Stimulated activated naive CD8-positive, alpha-beta T cell treated with anti-CD3 and anti-CD28 coated beads, Interleukin-15, Interleukin-2, amounts not matched to agents 100 ng/mL and 50 ng/mL, for 24 hours (primary cell): ENCODE results near the gene AMZ1.

Experiments
- H3K27ac Mint-ChIP-seq: one replicate; pipeline ENCODE4 v1.8.0; 2021; ENCODE audit warnings: mild to moderate bottlenecking, mixed read lengths
- H3K27me3 Mint-ChIP-seq: one replicate; pipeline ENCODE4 v1.8.0; 2021; ENCODE audit warnings: mixed read lengths
- H3K36me3 Mint-ChIP-seq: one replicate; pipeline ENCODE4 v1.8.0; 2021; ENCODE audit warnings: low read depth, mixed read lengths
- H3K4me1 Mint-ChIP-seq: one replicate; pipeline ENCODE4 v1.8.0; 2021; ENCODE audit warnings: low read depth, mixed read lengths
- H3K4me3 Mint-ChIP-seq: one replicate; pipeline ENCODE4 v1.8.0; 2021; ENCODE audit warnings: mild to moderate bottlenecking, mixed read lengths
- H3K9me3 Mint-ChIP-seq: one replicate; pipeline ENCODE4 v1.8.0; 2021; ENCODE audit warnings: mixed read lengths

The AMZ1 gene

DNA sequence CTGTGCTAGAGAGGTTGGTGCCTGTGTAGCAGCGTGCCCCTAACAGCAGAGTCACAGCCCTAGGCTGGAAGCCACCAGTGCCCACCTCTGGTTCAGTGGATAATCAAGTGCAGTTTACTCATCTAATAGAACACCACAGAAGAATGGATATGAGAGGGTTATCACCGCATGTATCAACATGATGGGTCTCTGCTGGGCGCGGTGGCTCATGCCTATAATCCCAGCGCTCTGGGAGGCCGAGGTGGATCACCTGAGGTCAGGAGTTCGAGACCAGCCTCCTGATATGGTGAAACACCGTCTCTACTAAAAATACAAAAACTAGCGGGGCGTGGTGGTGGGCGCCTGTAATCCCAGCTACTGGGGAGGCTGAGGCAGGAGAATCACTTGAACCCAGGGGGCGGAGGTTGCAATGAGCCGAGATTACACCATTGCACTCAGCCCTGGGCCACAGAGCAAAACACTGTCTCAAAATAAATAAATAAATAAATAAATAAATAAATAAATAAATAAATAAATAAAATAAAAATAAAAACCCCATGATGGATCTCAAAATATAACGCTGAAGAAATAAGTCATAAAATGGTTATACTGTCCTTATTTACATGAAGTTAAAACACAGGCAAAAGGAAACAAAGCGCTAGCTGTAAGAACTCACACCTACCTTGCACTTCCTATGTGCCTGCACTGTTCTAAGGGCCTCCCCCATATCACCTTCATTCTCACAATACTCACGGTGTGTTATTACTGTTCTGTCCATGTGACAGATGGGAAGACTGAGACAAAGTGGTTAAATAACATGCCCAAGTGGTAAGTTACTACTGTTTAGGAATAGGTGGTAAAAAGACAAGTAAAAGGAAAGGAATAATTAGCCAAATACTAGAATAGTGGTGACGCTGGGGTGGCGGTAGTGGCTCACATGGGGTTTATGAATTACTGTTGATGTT lies 70.9 kb downstream of the AMZ1 start:
- no peaks in the 10 kb centered on the region for H3K27me3 Mint-ChIP-seq
- H3K36me3 Mint-ChIP-seq, result peaks cover 36% of the 10 kb centered on the region
- peak overlapping the region; percentile 56 for H3K4me3 Mint-ChIP-seq
- peak overlapping the region; percentile 95 for H3K27ac Mint-ChIP-seq
- H3K9me3 Mint-ChIP-seq, result peaks cover 5% of the 10 kb centered on the region
- peaks cover 53% of the 10 kb centered on the region for H3K4me1 Mint-ChIP-seq

DNA sequence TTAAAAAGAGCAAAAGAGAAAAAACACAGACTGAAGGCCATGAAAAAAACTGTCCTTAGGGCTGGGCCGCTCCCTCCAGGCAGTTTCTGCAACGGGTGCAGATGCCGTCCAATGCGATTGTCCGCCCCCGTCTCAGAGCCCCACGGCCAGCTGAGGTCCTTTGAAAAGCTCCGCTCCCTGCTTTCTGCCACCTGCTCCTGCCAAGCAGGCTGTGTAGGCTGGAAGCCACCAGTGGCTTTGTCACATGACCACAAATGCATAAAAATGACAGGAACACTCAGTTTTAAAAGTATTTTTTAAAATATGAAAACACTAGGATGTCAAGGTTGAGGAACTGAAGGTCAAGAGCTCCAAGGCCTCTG lies 71.7 kb downstream of the AMZ1 start:
- H3K36me3 Mint-ChIP-seq, result peaks cover 36% of the 10 kb centered on the region
- H3K27ac Mint-ChIP-seq, result no peak overlapping the region
- H3K9me3 Mint-ChIP-seq, result peaks cover 5% of the 10 kb centered on the region
- no peak overlapping the region for H3K4me3 Mint-ChIP-seq
- peaks cover 53% of the 10 kb centered on the region for H3K4me1 Mint-ChIP-seq
- no peaks in the 10 kb centered on the region for H3K27me3 Mint-ChIP-seq

DNA sequence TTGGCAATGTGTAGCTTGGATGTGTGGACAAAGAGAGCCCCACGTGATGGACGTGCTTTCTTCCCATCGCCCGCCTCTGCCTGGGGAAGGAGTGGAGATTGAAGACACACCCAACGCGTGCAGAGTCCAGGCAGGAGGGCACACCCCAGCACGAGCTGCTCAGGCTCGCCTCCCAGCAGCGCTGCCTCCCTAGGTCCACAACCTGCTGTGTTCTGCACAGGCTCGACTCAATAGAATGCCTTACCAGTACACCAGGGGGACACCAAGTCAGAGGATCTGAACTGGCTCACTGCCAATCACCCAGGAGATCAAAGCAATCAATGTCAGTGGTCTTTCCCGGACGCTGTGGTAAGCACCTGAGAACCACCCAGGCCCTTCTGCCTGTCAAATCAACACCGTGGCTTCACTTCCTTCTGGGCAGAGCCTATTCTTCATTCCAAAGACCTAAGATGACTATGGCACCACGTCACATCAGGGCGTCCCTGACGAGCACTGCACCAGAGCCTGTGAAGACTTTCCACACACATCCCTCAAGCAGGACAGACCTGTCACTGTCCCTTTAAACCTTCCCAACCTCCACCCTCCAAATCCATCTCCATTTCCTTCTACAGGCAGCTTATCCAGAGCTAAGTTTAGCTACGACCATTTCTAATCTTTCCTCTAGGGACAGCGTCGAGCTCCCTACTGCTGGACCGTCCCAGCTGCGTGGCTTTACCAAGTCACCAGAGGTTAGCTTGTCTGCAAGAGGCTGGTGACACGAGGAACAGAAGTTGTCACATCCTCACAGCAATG lies 72.3 kb downstream of the AMZ1 start:
- no peak overlapping the region for H3K4me3 Mint-ChIP-seq
- H3K27ac Mint-ChIP-seq, result peak overlapping the region; percentile 59
- H3K36me3 Mint-ChIP-seq, result peaks cover 31% of the 10 kb centered on the region
- peaks cover under 1% of the 10 kb centered on the region for H3K9me3 Mint-ChIP-seq
- no peaks in the 10 kb centered on the region for H3K27me3 Mint-ChIP-seq
- peaks cover 53% of the 10 kb centered on the region for H3K4me1 Mint-ChIP-seq

DNA sequence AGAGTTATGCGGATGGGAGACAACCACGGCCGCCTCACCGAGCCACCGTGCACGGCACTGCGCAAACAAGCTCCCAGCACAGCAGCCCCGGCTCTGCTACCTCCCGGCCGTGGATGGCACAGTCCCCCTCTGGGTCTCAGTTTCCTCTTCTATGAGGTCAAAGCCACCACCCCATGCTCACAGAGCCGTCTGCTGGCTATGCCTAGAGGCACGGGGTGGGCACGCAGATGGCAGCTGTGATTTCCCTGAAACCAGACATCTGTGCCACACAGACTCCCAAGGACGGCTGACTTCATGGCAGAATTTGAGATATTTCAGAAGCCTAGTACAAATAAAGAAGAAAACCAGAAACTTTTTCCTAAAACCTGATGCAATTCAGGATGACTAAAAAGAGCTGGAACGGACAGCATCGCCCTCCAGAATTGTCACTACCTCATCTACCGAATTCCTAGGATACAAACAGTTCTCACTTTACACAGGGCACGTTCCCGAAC lies 73.2 kb downstream of the AMZ1 start:
- Mint-ChIP-seq H3K36me3 (peaks cover 23% of the 10 kb centered on the region), H3K27ac (no peak overlapping the region), H3K9me3 (no peaks in the 10 kb centered on the region), H3K27me3 (no peaks in the 10 kb centered on the region), H3K4me3 (no peak overlapping the region), H3K4me1 (peaks cover 53% of the 10 kb centered on the region)

DNA sequence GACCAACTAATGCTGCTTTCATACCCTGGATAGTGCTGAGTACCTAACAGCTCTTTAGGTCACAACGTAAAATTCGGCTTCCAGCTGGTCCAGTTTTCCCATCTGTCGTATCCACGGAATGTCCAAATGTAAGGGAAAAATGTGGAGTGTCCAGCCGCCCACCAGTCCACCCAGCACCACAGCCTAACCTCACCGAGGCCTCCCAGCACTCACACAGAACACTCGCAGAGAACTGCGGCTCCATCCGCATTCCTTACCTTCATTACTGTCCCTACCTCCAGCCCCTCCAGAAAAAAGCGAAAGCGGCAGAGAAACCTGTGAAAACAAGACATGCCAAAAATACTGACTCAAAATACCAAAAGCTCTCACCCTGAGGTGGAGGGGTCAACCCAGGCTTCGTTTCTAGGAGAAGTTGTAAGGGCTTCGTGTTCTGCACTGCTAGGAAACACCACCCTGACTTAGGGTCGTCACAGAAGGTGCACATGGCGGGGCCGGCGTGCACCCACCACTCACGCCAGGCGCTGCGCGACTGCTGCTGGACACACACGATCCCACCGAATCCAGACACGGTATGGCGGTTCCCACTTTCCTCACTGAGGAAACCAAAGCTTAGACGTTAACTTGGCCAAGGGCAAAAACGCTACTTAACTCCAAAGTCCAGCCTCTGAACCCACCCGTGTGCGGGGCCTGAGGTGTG lies 73.9 kb downstream of the AMZ1 start:
- Mint-ChIP-seq H3K4me1 (peaks cover 45% of the 10 kb centered on the region), H3K36me3 (peaks cover 15% of the 10 kb centered on the region), H3K27me3 (no peaks in the 10 kb centered on the region), H3K4me3 (no peak overlapping the region), H3K27ac (peak overlapping the region; percentile 5), H3K9me3 (no peaks in the 10 kb centered on the region)

DNA sequence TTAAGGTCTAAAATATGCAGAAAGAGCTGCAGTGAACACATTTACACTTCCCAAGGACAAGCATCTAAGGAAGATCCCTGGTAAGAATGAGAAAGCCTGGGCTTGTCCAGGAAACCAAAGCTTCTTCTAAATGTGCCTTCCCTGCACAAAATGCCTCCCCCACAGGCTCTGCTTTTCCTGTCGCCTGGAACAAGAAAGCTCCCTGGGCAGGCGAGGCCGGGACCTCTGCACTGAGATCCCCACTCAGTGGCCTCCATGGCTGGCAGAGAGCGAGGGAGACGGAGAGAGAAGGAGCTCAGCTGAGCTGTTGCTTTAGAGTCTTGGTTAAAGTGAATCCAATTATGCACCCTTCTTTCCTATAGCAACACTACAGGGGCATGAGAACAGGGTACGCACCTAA lies 75.6 kb downstream of the AMZ1 start:
- no peak overlapping the region for H3K4me3 Mint-ChIP-seq
- H3K4me1 Mint-ChIP-seq, result peaks cover 28% of the 10 kb centered on the region
- no peaks in the 10 kb centered on the region for H3K9me3 Mint-ChIP-seq
- H3K27ac Mint-ChIP-seq, result no peak overlapping the region
- H3K27me3 Mint-ChIP-seq, result no peaks in the 10 kb centered on the region
- peaks cover 15% of the 10 kb centered on the region for H3K36me3 Mint-ChIP-seq

DNA sequence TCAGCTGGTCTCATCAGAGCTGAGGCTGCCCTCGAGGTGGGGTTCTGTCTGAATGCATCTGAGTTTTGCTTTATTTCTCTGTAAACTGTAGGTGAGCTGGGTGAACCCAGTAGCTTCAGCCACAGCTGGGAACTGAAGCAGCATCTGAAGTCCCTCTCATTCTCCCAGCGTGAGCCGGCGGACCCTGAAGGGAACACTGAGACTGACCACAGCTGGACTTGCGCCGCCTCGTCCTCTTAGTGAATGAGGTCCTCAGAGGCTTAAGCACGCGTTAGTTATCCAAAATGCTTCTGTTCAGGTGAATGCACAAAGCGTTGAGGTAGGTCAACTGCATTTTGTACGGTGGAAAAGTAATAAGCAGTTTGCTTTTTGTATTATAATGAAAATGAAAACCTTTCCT lies 76.6 kb downstream of the AMZ1 start:
- Mint-ChIP-seq H3K4me1 (peaks cover 18% of the 10 kb centered on the region), H3K36me3 (peaks cover 15% of the 10 kb centered on the region), H3K27ac (no peak overlapping the region), H3K4me3 (no peak overlapping the region), H3K27me3 (no peaks in the 10 kb centered on the region), H3K9me3 (no peaks in the 10 kb centered on the region)
